Measurements from ENCODE around the gene NOP14. TPM values are rescaled to one million over a fixed set of nuclear protein-coding genes. Genes with fewer than 3 reads are reported as not detected.

Gene NOP14
- total RNA-seq, 1 experiment from 2014 or later, result 50.1 TPM

DNA sequence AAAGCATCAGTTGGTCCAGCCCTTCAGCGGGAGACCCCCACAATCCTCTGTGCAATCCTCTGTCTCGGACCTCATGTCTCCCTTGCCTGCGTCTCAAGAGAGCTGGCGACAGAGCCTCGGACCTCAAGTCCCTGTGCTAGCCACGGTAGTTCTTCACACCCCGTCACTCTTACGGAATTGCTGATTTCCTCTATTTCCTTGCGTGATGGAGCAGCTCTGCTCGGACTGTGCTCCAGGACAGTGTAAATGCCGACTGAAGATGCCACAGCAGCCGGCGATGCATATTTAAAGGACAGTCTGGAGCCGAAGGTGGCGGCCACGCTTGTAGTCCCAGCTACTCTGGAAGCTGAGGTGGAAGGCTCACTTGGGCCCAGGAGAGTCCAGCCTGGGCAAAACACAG, 2.1 kb upstream of the NOP14 start:
- H3K4me3 Mint-ChIP-seq, result peak overlapping the region; percentile 67 to 94
- H2BK120ac ChIP-seq (ENCODE audit: low read depth, low read length, poor library complexity, severe bottlenecking), result no peak overlapping the region
- no peak overlapping the region for H3K14ac ChIP-seq (ENCODE audit: insufficient read depth, low read length)
- H3K4me2 ChIP-seq (ENCODE audit: insufficient read depth, insufficient read length, low read length), result no peak overlapping the region
- no peak overlapping the region for H3K56ac ChIP-seq (ENCODE audit: insufficient read length, low read depth, low read length)
- no peak for DNase-seq
- no peak overlapping the region for H2AK5ac ChIP-seq (ENCODE audit: insufficient read length, low read length)
- peaks cover 0 to 3% (median 2%) of the 10 kb centered on the region in 3 experiments; a peak in 3 of 7 replicates for H3K36me3 Mint-ChIP-seq (ENCODE audit: insufficient read depth in 1 of 3, low read depth in 3 of 3)
- H3K27me3 Mint-ChIP-seq (ENCODE audit: low read depth), result peaks cover 13% of the 10 kb centered on the region
- H4K8ac ChIP-seq (replicated peaks; ENCODE audit: insufficient read length, low read depth, low read length), result no peak overlapping the region
- H3K18ac ChIP-seq (ENCODE audit: insufficient read length, low read depth, low read length), result no peak overlapping the region
- TF ChIP-seq, protein P1, sequence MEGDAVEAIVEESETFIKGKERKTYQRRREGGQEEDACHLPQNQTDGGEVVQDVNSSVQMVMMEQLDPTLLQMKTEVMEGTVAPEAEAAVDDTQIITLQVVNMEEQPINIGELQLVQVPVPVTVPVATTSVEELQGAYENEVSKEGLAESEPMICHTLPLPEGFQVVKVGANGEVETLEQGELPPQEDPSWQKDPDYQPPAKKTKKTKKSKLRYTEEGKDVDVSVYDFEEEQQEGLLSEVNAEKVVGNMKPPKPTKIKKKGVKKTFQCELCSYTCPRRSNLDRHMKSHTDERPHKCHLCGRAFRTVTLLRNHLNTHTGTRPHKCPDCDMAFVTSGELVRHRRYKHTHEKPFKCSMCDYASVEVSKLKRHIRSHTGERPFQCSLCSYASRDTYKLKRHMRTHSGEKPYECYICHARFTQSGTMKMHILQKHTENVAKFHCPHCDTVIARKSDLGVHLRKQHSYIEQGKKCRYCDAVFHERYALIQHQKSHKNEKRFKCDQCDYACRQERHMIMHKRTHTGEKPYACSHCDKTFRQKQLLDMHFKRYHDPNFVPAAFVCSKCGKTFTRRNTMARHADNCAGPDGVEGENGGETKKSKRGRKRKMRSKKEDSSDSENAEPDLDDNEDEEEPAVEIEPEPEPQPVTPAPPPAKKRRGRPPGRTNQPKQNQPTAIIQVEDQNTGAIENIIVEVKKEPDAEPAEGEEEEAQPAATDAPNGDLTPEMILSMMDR (conservative IDR thresholded peaks at IDR 0.05), result no peak
- no peak overlapping the region for H2BK12ac ChIP-seq (ENCODE audit: insufficient read length, low read depth, low read length)
- no peak overlapping the region for H4K5ac ChIP-seq (ENCODE audit: insufficient read length, low read depth, low read length)
- peaks cover 2% of the 10 kb centered on the region for H4K20me1 ChIP-seq (ENCODE audit: control insufficient read depth, insufficient read depth, insufficient read length)
- no peaks in the 10 kb centered on the region for H3K79me1 ChIP-seq (ENCODE audit: insufficient read depth, low read depth, low read length, poor library complexity, severe bottlenecking)
- no peaks in the 10 kb centered on the region for H3K23me2 ChIP-seq (ENCODE audit: insufficient read length, low read depth, low read length, poor library complexity, severe bottlenecking)
- no peak overlapping the region for H3K23ac ChIP-seq (ENCODE audit: insufficient read length, low read depth, low read length)
- no CpG with 5 or more reads among the region's 16 CpGs for WGBS (ENCODE audit: extremely low coverage, insufficient read length, low lambda C conversion rate)
- peaks cover 19% of the 10 kb centered on the region in 2 experiments for H3K4me1 Mint-ChIP-seq
- H3K27ac Mint-ChIP-seq, result no peak overlapping the region
- H3K27ac ChIP-seq (ENCODE audit: insufficient read length, low read depth, low read length), result no peak overlapping the region
- no peak overlapping the region for H4K91ac ChIP-seq (ENCODE audit: insufficient read length, low read depth, low read length)
- no peak overlapping the region for H2BK15ac ChIP-seq (ENCODE audit: low read depth, low read length)
- H3K9me3 ChIP-seq (ENCODE audit: control insufficient read depth, low read depth, low read length), result no peaks in the 10 kb centered on the region
- no peak overlapping the region for H2BK5ac ChIP-seq (ENCODE audit: insufficient read length, low read length)
- no peaks in the 10 kb centered on the region for H3K79me2 ChIP-seq (ENCODE audit: insufficient read depth, low read length)
- H3K4ac ChIP-seq (ENCODE audit: low read depth, low read length), result no peak overlapping the region
- no peaks in the 10 kb centered on the region for H3K4me1 ChIP-seq (ENCODE audit: insufficient read depth, low read length)
- no peaks in the 10 kb centered on the region; a peak in 1 of 5 replicates for H3K9me3 Mint-ChIP-seq
- H3T11ph ChIP-seq (ENCODE audit: low read length), result no peak overlapping the region
- no peak overlapping the region for H2AFZ ChIP-seq (ENCODE audit: low read length)
- no peak overlapping the region for H2BK20ac ChIP-seq (ENCODE audit: low read depth, low read length, poor library complexity, severe bottlenecking)
- no peak overlapping the region for H3K9ac ChIP-seq (ENCODE audit: extremely low read depth, insufficient read length, low read length)
- H3K27me3 ChIP-seq (ENCODE audit: insufficient read depth, low read length), result no peaks in the 10 kb centered on the region

Measured in H9 (cell line).